ENCODE data around the gene FAM177B.

The FAM177B gene

DNA sequence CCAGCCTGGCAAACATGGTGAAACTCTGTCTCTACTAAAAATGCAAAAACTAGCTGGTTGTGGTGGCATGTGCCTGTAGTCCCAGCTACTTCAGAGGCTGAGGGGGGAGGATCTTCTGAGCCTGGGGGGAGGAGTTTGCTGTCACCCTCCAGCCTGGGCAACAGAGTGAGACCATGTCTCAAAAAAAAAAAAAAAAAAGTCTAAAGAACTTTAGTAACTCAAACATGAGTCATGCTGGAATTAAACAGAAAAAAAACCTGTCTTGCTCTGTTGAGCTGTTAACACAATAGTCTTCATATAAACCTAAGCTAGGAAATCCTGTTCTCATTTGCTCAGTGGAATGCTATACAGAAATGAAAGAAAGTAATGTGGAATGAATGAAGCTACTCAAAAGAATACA lies 61.1 kb downstream of the FAM177B start:
- CTCF ChIA-PET = interaction anchor here (0.6 to 1.2 kb wide), 3 partner anchors 10 to 1039 kb away, joined by 5 read pairs; no protein-coding TSS in a partner anchor
- no peak for DNase-seq (ENCODE audit: extremely low spot score)
- TF ChIP-seq LEF1 (IDR thresholded peaks at IDR 0.05; ENCODE audit: borderline replicate concordance) (no peak), TARDBP (IDR thresholded peaks at IDR 0.05) (no peak), FOXK2 (IDR thresholded peaks at IDR 0.05) (no peak)
- POLR2A ChIA-PET = no interaction called here

DNA sequence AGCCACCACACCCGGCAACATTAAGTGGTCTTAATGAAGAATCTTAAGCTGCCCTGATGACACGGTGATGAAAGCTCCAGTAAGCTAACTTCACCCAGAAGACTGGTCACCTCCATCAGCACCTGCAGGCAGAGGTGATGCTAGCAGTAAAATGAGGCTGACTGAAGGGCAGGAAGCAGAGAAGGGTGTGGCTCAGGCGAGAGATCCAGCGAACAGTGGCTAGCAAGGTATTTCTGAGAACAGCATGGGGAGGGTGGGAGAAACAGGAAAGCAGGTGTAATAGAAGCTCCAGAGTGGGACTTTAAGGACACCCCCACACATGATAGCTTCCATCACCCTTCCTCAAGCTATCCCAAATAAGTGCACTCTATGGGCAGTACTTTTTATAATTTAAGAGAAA lies 62.0 kb downstream of the FAM177B start:
- ChIA-PET POLR2A (no interaction called here), CTCF (interaction anchor here (0.7 to 1.2 kb wide), 2 partner anchors 291 to 1301 kb away, joined by 3 to 5 read pairs; no protein-coding TSS in a partner anchor)
- TF ChIP-seq FOXA1 (IDR thresholded peaks at IDR 0.05) (no peak), FOXK2 (IDR thresholded peaks at IDR 0.05) (no peak), FOXM1 (IDR thresholded peaks at IDR 0.05; ENCODE audit: borderline replicate concordance) (no peak)
- no peak for DNase-seq (ENCODE audit: extremely low spot score)

Data from HEK293T (cell line).